A549 (cell line): ENCODE measurements around the gene TM4SF18.

Experiments
- ESRRA ChIP-seq: fragments of 150-350 bp; IDR thresholded peaks from 2 replicates; pipeline ENCODE4 v1.6.1; 2014; ENCODE audit warnings: mild to moderate bottlenecking, low read length, borderline replicate concordance
- NR3C1 ChIP-seq: fragments of >200 bp; sonication (Bioruptor Twin); formaldehyde crosslinking; IDR thresholded peaks from 3 replicates; pipeline ENCODE4 v1.6.1; 2017
- TF ChIP-seq, protein P1 (sequence below): fragments of 250-450 bp; sonication (Bioruptor Pico); IDR thresholded peaks from 2 replicates; pipeline ENCODE4 v1.5.0; 2021; ENCODE audit warnings: mild to moderate bottlenecking, moderate library complexity, borderline replicate concordance

DNA sequence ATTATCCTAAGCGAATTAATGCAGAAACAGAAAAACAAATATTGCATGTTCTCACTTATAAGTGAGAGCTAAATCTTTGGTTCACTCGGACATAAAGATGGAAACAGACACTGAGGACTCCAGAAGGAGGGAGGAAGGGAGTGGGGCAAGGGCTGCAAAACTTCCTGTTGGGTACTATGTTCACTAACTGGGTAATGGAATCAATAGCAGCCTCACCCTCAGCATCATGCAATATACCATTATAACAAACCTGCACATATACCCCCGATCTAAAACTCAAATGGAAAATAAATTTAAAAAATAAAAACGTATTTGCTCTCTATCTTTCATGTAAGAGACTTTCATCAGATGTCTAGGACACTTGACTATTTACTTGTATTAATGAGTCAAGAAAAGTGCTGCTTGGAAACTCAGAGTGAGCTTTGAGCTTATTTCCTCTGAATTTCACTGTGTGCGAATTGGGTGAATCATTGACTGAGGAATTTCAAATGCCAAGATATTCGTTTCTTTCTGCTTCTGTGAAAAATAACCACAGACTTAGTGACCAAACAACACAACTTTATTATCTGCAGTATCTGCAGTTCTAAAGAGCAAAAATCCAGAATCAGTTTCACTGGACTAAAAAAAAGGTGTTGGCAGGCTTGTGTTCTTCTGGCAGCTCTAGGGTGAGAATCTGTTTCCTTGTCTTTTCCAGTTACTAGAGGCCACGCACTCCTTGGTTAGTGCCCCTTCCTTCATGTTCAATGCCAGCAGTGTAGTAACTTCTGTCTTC, 18.4 kb downstream of the TM4SF18 start:
- TF ChIP-seq NR3C1 (no peak), ESRRA (no peak)
- TF ChIP-seq, protein P1, sequence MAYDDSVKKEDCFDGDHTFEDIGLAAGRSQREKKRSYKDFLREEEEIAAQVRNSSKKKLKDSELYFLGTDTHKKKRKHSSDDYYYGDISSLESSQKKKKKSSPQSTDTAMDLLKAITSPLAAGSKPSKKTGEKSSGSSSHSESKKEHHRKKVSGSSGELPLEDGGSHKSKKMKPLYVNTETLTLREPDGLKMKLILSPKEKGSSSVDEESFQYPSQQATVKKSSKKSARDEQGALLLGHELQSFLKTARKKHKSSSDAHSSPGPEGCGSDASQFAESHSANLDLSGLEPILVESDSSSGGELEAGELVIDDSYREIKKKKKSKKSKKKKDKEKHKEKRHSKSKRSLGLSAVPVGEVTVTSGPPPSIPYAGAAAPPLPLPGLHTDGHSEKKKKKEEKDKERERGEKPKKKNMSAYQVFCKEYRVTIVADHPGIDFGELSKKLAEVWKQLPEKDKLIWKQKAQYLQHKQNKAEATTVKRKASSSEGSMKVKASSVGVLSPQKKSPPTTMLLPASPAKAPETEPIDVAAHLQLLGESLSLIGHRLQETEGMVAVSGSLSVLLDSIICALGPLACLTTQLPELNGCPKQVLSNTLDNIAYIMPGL (CRISPR knock-in tag): no peak
